HG03280 (cell line): Measurements from ENCODE around the gene ADGRV1.
A peak's percentile ranks its signal among the peaks of the same experiment; 100 is the strongest.

ENCODE experiments used
- ATAC-seq: cut with Tn5 transposase; IDR thresholded peaks from one replicate; pipeline ENCODE4 v1.9.1; 2021; ENCODE audit warnings: mild to moderate bottlenecking, moderate library complexity; ENCODE audit not compliant: unreplicated experiment

ADGRV1 gene

GRCh38 chr5:90932052-90932699 is 373.6 kb downstream of the ADGRV1 start:
- no peak for ATAC-seq

GRCh38 chr5:90933298-90933697 is 374.7 kb downstream of the ADGRV1 start:
- ATAC-seq: no peak

GRCh38 chr5:90934091-90934719 is 375.6 kb downstream of the ADGRV1 start:
- ATAC-seq: no peak

GRCh38 chr5:90934738-90935137 is 376.1 kb downstream of the ADGRV1 start:
- ATAC-seq: no peak

DNA sequence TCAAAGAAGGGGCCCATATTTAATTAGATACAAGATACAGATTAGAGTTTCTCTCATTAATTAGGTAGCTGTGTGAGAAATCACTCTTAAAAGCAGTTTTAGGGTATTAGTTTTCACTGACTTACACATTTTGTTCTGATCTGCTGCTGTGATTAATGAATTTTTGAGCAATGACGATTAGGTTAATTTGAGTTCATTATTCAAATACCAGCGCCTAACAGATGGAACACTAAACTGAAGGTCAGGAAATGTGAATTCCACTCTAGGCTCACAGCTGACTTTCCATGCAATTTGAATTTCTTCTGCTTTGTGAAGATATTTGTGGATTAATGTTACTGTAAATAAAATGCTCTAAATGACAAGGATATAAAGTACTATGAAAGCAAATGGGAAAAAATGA is 380.6 kb downstream of the ADGRV1 start:
- no peak for ATAC-seq

GRCh38 chr5:90940227-90940995 is 381.8 kb downstream of the ADGRV1 start:
- ATAC-seq: peak; percentile 97

DNA sequence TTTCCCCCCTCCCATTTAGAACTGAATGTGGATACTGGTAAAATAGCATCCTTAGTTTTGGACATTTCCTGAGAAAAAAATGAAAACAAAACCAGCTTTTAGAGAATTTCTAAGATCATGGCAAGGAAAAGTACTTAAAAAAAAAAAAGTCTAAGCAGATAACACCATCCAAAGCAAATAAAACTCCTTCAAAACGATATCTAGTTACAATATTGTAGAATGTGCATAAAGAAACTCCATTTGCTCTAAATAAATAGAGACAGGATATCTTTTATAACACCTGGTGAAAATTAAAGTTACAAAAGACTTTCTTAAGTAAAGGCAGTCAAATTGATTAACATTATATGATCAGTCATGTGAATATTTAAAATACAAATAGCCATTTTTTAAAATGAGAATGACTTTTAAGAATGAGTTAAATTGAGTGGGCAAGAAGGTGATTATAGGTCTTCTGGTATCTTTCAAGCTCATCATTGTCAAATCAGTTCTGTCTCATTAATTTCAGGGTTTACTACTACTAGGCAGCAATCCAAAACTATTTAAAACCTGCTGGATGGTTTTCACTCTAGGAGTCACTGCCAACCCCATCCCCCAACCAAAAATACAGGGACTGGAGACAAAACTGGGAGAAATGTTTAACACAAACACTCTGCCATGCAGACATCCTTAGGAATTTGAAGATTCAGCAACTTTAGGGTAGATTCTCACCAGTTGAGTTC is 382.6 kb downstream of the ADGRV1 start:
- no peak for ATAC-seq

DNA sequence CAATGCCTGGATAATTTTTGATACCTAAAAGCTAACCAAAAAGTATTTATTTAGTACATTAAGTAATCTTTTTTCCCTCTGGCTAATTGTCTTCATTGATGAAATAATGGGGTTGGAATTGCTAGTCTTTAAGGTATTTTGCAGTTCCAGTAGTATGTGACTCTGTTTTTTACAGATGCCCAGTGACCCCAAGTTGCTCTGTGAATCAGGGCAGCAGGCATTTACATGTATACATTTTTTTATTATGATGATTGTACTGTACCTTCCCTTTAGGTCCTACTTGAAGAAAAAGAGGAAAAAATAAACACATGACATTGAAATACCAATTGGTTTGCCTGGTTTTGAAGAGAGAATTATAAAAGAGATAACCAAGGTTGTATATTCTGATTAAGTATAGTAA is 385.5 kb downstream of the ADGRV1 start:
- ATAC-seq: no peak

GRCh38 chr5:90947667-90948066 is 389.1 kb downstream of the ADGRV1 start:
- ATAC-seq: no peak

DNA sequence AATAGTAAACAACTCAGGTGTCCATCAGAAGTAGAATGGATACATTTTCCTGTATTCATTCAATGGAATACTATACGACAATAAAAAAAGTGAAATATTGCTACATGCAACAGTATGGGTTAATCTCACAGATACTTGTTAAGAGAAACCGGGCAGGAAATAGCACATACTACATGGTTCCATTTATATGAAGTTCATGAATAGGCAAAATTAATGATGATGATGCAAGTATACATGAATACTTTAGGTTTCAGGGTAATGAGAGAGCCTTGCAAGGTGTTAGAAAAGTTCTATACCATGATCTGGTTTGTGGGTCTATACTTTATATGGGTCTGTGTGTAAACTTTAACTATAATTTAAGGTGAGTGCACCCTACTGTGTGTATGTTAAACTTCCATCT is 390.4 kb downstream of the ADGRV1 start:
- ATAC-seq: no peak

DNA sequence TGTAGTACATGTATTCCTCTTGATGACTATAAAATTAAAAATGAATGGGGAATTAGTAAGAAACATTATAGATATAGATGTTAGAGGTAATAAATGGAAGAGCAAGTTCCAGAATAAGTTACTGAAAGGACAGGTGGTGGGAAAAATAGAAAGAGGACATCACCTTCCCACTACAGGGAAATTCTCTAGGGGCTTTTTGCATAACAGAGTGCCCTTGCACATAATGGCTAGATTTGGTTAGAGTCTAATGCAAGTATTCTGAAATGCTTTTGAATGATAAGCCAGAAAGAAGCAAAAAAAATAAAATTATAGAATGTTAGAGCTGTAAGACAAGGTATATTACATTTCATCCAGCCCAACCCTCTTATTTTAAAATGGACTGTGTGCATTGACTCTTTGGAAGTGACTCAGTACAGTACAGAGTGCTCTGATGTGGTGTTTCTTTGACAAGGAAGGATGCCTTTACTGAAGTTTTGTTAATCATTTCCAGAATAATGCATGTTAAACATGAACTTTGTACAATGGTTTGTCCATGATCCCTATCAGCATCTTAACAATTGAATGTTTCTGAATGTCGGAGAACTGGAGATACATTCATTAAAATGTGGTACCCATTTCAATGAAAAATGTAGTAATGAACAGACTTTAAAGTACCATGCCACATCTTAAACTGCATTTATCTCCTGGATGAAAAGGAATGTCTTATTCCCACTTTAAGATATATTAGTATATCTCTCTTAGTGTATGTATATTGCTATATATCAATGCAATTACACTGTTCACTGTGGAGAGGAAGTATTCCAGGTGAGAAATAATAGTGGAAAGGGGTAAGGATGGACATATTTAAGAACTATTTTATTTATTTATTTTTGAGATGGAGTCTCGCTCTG is 391.1 kb downstream of the ADGRV1 start:
- ATAC-seq: no peak

GRCh38 chr5:90955001-90955635 is 396.5 kb downstream of the ADGRV1 start:
- ATAC-seq: no peak

DNA sequence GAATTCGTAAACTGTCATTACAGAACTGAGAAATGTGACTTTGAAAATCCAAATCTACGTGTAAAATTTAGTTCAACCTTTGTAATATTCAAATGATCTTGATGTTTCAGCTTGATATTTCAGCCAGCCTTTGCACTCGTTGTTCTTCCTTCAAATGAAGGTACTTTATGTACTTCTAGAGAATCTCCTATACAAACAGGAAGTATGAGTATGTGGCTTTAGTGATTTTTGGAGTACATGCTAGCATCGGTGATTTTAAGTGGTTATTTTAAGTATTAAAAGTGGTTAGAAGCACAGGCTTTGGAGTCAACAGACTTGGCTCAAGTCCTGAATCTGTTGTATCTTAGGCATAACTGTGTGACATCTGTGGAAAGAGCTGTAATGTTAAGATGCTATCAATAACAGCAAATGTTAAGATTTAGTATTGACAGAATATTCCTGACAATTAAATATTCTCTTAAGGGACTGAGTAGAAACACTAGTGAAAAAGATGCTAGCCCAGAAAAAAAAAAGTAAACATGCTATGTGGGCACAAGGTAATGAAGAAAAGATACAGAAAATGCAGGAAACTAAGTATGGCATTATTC is 398.0 kb downstream of the ADGRV1 start:
- no peak for ATAC-seq

GRCh38 chr5:90957906-90958305 is 399.3 kb downstream of the ADGRV1 start:
- ATAC-seq: no peak

DNA sequence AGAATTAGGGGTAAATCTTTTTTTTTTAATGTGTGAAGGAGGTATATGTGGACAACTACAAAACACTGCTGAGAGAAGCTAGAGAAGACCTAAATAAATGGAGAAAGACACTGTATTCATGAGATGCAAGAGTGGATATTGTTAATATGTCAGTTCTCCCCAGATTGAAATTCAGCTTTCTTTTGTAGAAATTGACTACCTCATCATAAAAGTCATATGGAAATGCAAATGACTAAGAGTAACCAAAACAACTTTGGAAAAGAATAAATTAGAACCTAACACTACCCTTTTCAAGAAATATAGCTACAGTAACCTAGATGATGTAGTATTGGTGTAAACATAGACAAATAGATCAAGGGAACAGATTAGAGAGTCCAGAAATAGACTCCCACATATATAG is 400.7 kb downstream of the ADGRV1 start:
- no peak for ATAC-seq

DNA sequence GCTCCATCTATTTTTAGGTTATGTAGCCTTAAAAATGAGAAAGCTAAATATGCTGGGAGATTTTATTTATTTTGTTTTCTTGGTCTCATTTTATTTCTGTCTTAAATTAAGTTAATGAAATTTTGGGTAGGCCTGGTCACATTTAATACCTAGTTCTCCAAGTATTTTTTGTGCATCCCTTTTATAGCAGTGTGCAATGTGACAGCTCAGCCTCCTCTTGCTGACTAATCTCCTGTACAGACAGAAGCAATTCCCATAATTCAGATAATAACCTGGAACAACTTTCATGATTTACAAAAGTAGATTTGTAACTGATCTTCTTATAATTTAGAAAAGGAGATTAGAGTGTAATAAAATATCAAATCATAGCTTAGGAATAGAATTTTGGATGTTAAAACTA is 403.9 kb downstream of the ADGRV1 start:
- no peak for ATAC-seq

GRCh38 chr5:90965110-90965685 is 406.6 kb downstream of the ADGRV1 start:
- no peak for ATAC-seq

DNA sequence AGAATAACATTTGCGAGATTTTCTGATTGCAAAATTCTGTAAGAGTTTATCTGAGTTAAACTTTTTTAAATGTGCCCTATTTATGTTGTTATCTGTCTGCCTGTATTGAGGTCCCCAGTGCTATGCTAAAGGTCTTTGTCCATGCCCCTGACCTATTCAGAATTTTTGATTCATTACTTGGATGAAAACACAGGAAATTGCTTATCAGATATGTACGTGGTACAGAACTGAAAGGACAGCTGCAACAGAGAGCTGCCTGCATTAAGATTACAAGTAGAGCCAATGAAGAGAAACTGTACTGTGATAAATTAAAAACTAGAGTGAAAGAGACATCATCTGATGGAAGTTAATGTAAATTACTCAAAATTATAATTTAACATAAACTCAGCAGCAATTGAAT is 408.8 kb downstream of the ADGRV1 start:
- ATAC-seq: no peak

- no peak for ATAC-seq
Measured at GRCh38 chr5:90967851-90968250, 409.3 kb downstream of the ADGRV1 start.
